ENCODE measurements around the gene NACC2. TPM values are rescaled to one million over a fixed set of nuclear protein-coding genes. Genes with fewer than 3 reads are reported as not detected.
"Not testable (repeated sequence)": the region's sequence is repeated elsewhere in the genome, so short reads cannot be mapped to it uniquely, and the experiment has no call there.

Gene NACC2
- total and polyA plus RNA-seq, 4 donors: 4.8 to 17.8 (median 8.8) TPM

DNA sequence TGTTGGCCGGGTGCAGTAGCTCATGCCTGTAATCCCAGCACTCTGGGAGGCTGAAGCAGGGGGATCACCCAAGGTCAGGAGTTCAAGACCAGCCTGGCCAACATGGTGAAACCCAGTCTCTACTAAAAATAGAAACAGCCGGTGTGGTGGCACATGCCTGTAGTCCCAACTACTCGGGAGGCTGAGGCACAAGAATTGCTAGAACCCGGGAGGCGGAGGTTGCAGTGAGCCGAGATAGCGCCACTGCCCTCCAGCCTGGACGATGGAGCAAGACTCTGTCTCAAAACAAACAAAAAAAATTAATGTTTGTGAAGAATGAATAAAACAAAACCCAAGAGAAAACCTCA is 68.2 kb downstream of the NACC2 start:
- H3K36me3 ChIP-seq (ENCODE audit: control insufficient read depth in 4 of 4, insufficient read depth in 3 of 4, low read depth in 1 of 4, low read length in 3 of 4); H3K27ac ChIP-seq (ENCODE audit: low read depth in 1 of 2, low read length in 2 of 2); DNase-seq (ENCODE audit: low spot score); H3K9me3 ChIP-seq (ENCODE audit: control insufficient read depth in 4 of 4, low read length in 3 of 4); H3K27me3 ChIP-seq (ENCODE audit: control insufficient read depth in 4 of 4, insufficient read depth in 4 of 4, low read length in 3 of 4); H3K4me3 ChIP-seq (ENCODE audit: low read depth in 1 of 3, low read length in 3 of 3); H3K9ac ChIP-seq (ENCODE audit: low read depth in 1 of 2, low read length in 2 of 2): not testable (repeated sequence)
- WGBS: 93% methylated on average over 8 of the region's 8 CpGs
- H3K4me1 ChIP-seq (ENCODE audit: control insufficient read depth in 4 of 4, insufficient read depth in 4 of 4, low read length in 3 of 4): peaks cover 0 to 10% (median 3%) of the 10 kb centered on the region in 4 donors

GRCh38 chr9:136026266-136026942 is 68.7 kb downstream of the NACC2 start:
- no peaks in the 10 kb centered on the region for H3K9me3 ChIP-seq (ENCODE audit: control insufficient read depth in 4 of 4, low read length in 3 of 4)
- no peak overlapping the region for H3K9ac ChIP-seq (ENCODE audit: low read depth in 1 of 2, low read length in 2 of 2)
- 92% methylated on average over 8 of the region's 8 CpGs for WGBS
- no peaks in the 10 kb centered on the region for H3K27me3 ChIP-seq (ENCODE audit: control insufficient read depth in 4 of 4, insufficient read depth in 4 of 4, low read length in 3 of 4)
- DNase-seq (ENCODE audit: low spot score): no peak
- H3K4me3 ChIP-seq (ENCODE audit: low read depth in 1 of 3, low read length in 3 of 3): no peak overlapping the region
- peaks cover 0 to 3% (median 1%) of the 10 kb centered on the region in 4 donors for H3K36me3 ChIP-seq (ENCODE audit: control insufficient read depth in 4 of 4, insufficient read depth in 3 of 4, low read depth in 1 of 4, low read length in 3 of 4)
- no peak overlapping the region for H3K27ac ChIP-seq (ENCODE audit: low read depth in 1 of 2, low read length in 2 of 2)
- H3K4me1 ChIP-seq (ENCODE audit: control insufficient read depth in 4 of 4, insufficient read depth in 4 of 4, low read length in 3 of 4): peaks cover 0 to 14% (median 5%) of the 10 kb centered on the region in 4 donors
- no peak for TF ChIP-seq NR2F2 (IDR thresholded peaks at IDR 0.05)
- no peak for TF ChIP-seq TAF1 (conservative IDR thresholded peaks at IDR 0.05)
- TF ChIP-seq FOXA1 (IDR thresholded peaks at IDR 0.05): no peak
- no peak for TF ChIP-seq MAX (IDR thresholded peaks at IDR 0.05)
- TF ChIP-seq RXRA (IDR thresholded peaks at IDR 0.05): no peak
- no peak for TF ChIP-seq GABPA (IDR thresholded peaks at IDR 0.05 in 1 of 2, conservative IDR thresholded peaks at IDR 0.05 in 1 of 2)
- no peak for TF ChIP-seq REST (IDR thresholded peaks at IDR 0.05)
- TF ChIP-seq HNF4G (IDR thresholded peaks at IDR 0.05): no peak
- no peak for TF ChIP-seq JUND (IDR thresholded peaks at IDR 0.05)
- TF ChIP-seq ATF3 (IDR thresholded peaks at IDR 0.05): no peak
- no peak for TF ChIP-seq EGR1 (IDR thresholded peaks at IDR 0.05; ENCODE audit: low read depth in 2 of 2)

DNA sequence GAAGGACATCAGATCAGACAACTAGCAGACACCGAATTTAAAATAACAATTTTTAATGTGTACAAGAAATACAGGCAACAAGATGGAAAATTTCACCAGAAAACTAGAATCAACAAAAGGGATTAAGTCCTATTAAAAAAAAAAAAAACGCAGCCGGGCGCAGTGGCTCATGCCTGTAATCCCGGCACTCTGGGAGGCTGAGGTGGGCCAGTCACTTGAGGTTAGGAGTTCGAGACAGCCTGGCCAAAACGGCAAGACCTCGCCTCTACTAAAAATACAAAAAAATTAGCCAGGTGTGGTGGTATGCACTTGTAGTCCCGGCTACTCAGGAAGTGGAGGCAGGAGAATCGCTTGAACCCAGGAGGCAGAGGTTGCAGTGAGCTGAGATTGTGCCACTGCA is 69.6 kb downstream of the NACC2 start:
- Histone ChIP-seq H3K36me3 (ENCODE audit: control insufficient read depth in 4 of 4, insufficient read depth in 3 of 4, low read depth in 1 of 4, low read length in 3 of 4) (peaks cover 0 to 3% (median 1%) of the 10 kb centered on the region in 4 donors), H3K27me3 (ENCODE audit: control insufficient read depth in 4 of 4, insufficient read depth in 4 of 4, low read length in 3 of 4) (no peaks in the 10 kb centered on the region), H3K4me1 (ENCODE audit: control insufficient read depth in 4 of 4, insufficient read depth in 4 of 4, low read length in 3 of 4) (peaks cover 0 to 14% (median 5%) of the 10 kb centered on the region in 4 donors), H3K4me3 (ENCODE audit: low read depth in 1 of 3, low read length in 3 of 3) (no peak overlapping the region), H3K9ac (ENCODE audit: low read depth in 1 of 2, low read length in 2 of 2) (no peak overlapping the region), H3K9me3 (ENCODE audit: control insufficient read depth in 4 of 4, low read length in 3 of 4) (no peaks in the 10 kb centered on the region), H3K27ac (ENCODE audit: low read depth in 1 of 2, low read length in 2 of 2) (no peak overlapping the region)
- DNase-seq (ENCODE audit: low spot score): no peak
- 96% methylated on average over 10 of the region's 10 CpGs for WGBS
- no peak for TF ChIP-seq HNF4G (IDR thresholded peaks at IDR 0.05)
- no peak for TF ChIP-seq REST (IDR thresholded peaks at IDR 0.05)
- TF ChIP-seq FOXA1 (IDR thresholded peaks at IDR 0.05): no peak
- no peak for TF ChIP-seq ATF3 (IDR thresholded peaks at IDR 0.05)
- TF ChIP-seq NR2F2 (IDR thresholded peaks at IDR 0.05): no peak
- no peak for TF ChIP-seq YY1 (IDR thresholded peaks at IDR 0.05)
- TF ChIP-seq SP1 (IDR thresholded peaks at IDR 0.05): no peak
- no peak for TF ChIP-seq FOXA2 (IDR thresholded peaks at IDR 0.05)
- no peak for TF ChIP-seq JUND (IDR thresholded peaks at IDR 0.05)
- TF ChIP-seq MAX (IDR thresholded peaks at IDR 0.05): no peak
- TF ChIP-seq, protein P1, sequence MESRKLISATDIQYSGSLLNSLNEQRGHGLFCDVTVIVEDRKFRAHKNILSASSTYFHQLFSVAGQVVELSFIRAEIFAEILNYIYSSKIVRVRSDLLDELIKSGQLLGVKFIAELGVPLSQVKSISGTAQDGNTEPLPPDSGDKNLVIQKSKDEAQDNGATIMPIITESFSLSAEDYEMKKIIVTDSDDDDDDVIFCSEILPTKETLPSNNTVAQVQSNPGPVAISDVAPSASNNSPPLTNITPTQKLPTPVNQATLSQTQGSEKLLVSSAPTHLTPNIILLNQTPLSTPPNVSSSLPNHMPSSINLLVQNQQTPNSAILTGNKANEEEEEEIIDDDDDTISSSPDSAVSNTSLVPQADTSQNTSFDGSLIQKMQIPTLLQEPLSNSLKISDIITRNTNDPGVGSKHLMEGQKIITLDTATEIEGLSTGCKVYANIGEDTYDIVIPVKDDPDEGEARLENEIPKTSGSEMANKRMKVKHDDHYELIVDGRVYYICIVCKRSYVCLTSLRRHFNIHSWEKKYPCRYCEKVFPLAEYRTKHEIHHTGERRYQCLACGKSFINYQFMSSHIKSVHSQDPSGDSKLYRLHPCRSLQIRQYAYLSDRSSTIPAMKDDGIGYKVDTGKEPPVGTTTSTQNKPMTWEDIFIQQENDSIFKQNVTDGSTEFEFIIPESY (IDR thresholded peaks at IDR 0.05): no peak
- TF ChIP-seq RAD21 (IDR thresholded peaks at IDR 0.05): no peak
- TF ChIP-seq TAF1 (conservative IDR thresholded peaks at IDR 0.05): no peak
- no peak for TF ChIP-seq GABPA (IDR thresholded peaks at IDR 0.05 in 1 of 2, conservative IDR thresholded peaks at IDR 0.05 in 1 of 2)
- TF ChIP-seq HNF4A (conservative IDR thresholded peaks at IDR 0.05): no peak

Measured in liver (tissue), 9 donors.